HG03378 (cell line): ENCODE results near the gene SLC16A1.
A peak's percentile ranks its signal among the peaks of the same experiment; 100 is the strongest.
"Not testable (repeated sequence)": the region's sequence is repeated elsewhere in the genome, so short reads cannot be mapped to it uniquely, and the experiment has no call there.

Experiments
- ATAC-seq: cut with Tn5 transposase; IDR thresholded peaks from one replicate; pipeline ENCODE4 v1.9.1; 2021; ENCODE audit warnings: mild to moderate bottlenecking, moderate library complexity; ENCODE audit not compliant: unreplicated experiment

The SLC16A1 gene

GRCh38 chr1:112971006-112971405 lies 15.0 kb upstream of the SLC16A1 start:
- no peak for ATAC-seq

GRCh38 chr1:112964347-112964746 lies 8.4 kb upstream of the SLC16A1 start:
- ATAC-seq = no peak

- no peak for ATAC-seq
These were observed 5.1 kb upstream of the SLC16A1 start for GRCh38 chr1:112961072-112961471.

- ATAC-seq = no peak
These were observed 4.4 kb upstream of the SLC16A1 start for GRCh38 chr1:112960384-112960783.

- not testable (repeated sequence) for ATAC-seq
These were observed 2.2 kb upstream of the SLC16A1 start for GRCh38 chr1:112958236-112958635.

- ATAC-seq = peak; percentile 55
These were observed 1.3 kb upstream of the SLC16A1 start for GRCh38 chr1:112957133-112957812.

- peak; percentile 2 for ATAC-seq
These were observed 642 bp upstream of the SLC16A1 start for GRCh38 chr1:112956544-112957132.

GRCh38 chr1:112954945-112955772 lies 837 bp downstream of the SLC16A1 start:
- ATAC-seq = peak; percentile 28

GRCh38 chr1:112954017-112954650 lies 1.9 kb downstream of the SLC16A1 start:
- no peak for ATAC-seq

- ATAC-seq = no peak
These were observed 5.6 kb downstream of the SLC16A1 start for GRCh38 chr1:112950426-112950825.

GRCh38 chr1:112946683-112947082 lies 9.3 kb downstream of the SLC16A1 start:
- ATAC-seq = no peak

- no peak for ATAC-seq
These were observed 16.2 kb downstream of the SLC16A1 start for GRCh38 chr1:112939810-112940209.

- no peak for ATAC-seq
These were observed 17.8 kb downstream of the SLC16A1 start for GRCh38 chr1:112938210-112938609.

GRCh38 chr1:112937495-112937894 lies 18.5 kb downstream of the SLC16A1 start:
- no peak for ATAC-seq

- ATAC-seq = no peak
These were observed 18.9 kb downstream of the SLC16A1 start for GRCh38 chr1:112937070-112937469.

- no peak for ATAC-seq
These were observed 20.4 kb downstream of the SLC16A1 start for GRCh38 chr1:112935461-112936111.

GRCh38 chr1:112934577-112934976 lies 21.4 kb downstream of the SLC16A1 start:
- ATAC-seq = no peak

GRCh38 chr1:112933820-112934571 lies 22.0 kb downstream of the SLC16A1 start:
- ATAC-seq = no peak

GRCh38 chr1:112929979-112930378 lies 26.0 kb downstream of the SLC16A1 start:
- ATAC-seq = no peak

- no peak for ATAC-seq
These were observed 28.5 kb downstream of the SLC16A1 start for GRCh38 chr1:112927462-112927990.
